GM12878 (cell line): ENCODE data around the gene PLP2. TPM values are rescaled to one million over a fixed set of nuclear protein-coding genes. Genes with fewer than 3 reads are reported as not detected.
A peak's percentile ranks its signal among the peaks of the same experiment; 100 is the strongest.

Experiments
- NBN ChIP-seq: fragments of 450-650 bp; IDR thresholded peaks from 2 replicates; pipeline ENCODE4 v1.6.1; 2016
- NFYA ChIP-seq: IDR thresholded peaks from 2 replicates; pipeline ENCODE4 v1.6.1; 2011; ENCODE audit warnings: low read depth, mild to moderate bottlenecking, low read length, improper control_type of control experiment, borderline replicate concordance
- NR2F1 ChIP-seq: fragments of 450-650 bp; conservative IDR thresholded peaks from 2 replicates; pipeline ENCODE4 v1.6.1; 2017; ENCODE audit warnings: mild to moderate bottlenecking
- RAD21 ChIP-seq: IDR thresholded peaks from 2 replicates; pipeline ENCODE4 v1.6.1; 2011; ENCODE audit warnings: mild to moderate bottlenecking, low read depth, low read length, moderate library complexity; ENCODE audit not compliant: insufficient read depth
- SIN3A ChIP-seq: IDR thresholded peaks from 2 replicates; pipeline ENCODE4 v1.6.1; 2012; ENCODE audit warnings: low read depth, low read length, improper control_type of control experiment
- SPI1 ChIP-seq: IDR thresholded peaks from 2 replicates; pipeline ENCODE4 v1.6.1; 2011; ENCODE audit warnings: low read depth, mild to moderate bottlenecking, low read length, moderate library complexity, borderline replicate concordance; ENCODE audit not compliant: insufficient read depth
- ZBED1 ChIP-seq: IDR thresholded peaks from 2 replicates; pipeline ENCODE4 v1.6.1; 2016; ENCODE audit warnings: borderline replicate concordance
- ZNF274 ChIP-seq: IDR thresholded peaks from one replicate; pipeline ENCODE4 v1.8.0; 2011; ENCODE audit not compliant: insufficient read length, insufficient read depth
- polyA plus RNA-seq, 11 experiments: library from polyadenylated mRNA; depleted of rRNA in 4 of 11; unstranded in 6 of 11; stranded (reverse) in 5 of 11; fragments of >200 nt; fragmentation: Nextera tagmentation in 4 of 11; fragmentation: Illumina TruSeq in 1 of 11; extraction: Ambion mirVana in 4 of 11; extraction: Trizol in 1 of 11; gene quantifications; 1 replicate in 1 of 11; 2 replicates in 10 of 11; pipeline versions ENCODE4 v1.2.1 to v1.2.3, GENCODE V29; 2011 to 2016; ENCODE audit warnings: inconsistent platforms in 2 of 11, missing spikeins in 2 of 11, low read depth in 1 of 11
- total RNA-seq, 4 experiments: library from RNA; depleted of rRNA in 3 of 4; stranded (reverse); fragments of >200 nt in 3 of 4; fragmentation: Illumina TruSeq in 1 of 4; extraction: Trizol in 1 of 4; gene quantifications; 2 replicates each; pipeline versions ENCODE4 v1.2.1 to v1.2.3, GENCODE V29; 2013 to 2021
- TF ChIP-seq, protein P1 (sequence below): IDR thresholded peaks from 2 replicates; pipeline ENCODE4 v1.6.1; 2012; ENCODE audit warnings: low read depth, low read length, improper control_type of control experiment
- TF ChIP-seq, protein P2 (sequence below): IDR thresholded peaks from 2 replicates; pipeline ENCODE4 v1.6.1; 2011; ENCODE audit warnings: low read depth, mild to moderate bottlenecking, low read length, moderate library complexity, borderline replicate concordance; ENCODE audit errors: extremely low read depth
- TF ChIP-seq, protein P3 (sequence below): fragments of 450-650 bp; IDR thresholded peaks from 2 replicates; pipeline ENCODE4 v1.6.1; 2017; ENCODE audit warnings: antibody characterized with exemption, mild to moderate bottlenecking, moderate library complexity
- TF ChIP-seq, protein P4 (sequence below): fragments of 450-650 bp; IDR thresholded peaks from 2 replicates; pipeline ENCODE4 v1.6.1; 2017; ENCODE audit warnings: mild to moderate bottlenecking, moderate library complexity
- TF ChIP-seq, protein P5 (sequence below): fragments of 450-650 bp; formaldehyde crosslinking; IDR thresholded peaks from 2 replicates; pipeline ENCODE4 v1.4.0; 2020; ENCODE audit warnings: mild to moderate bottlenecking, moderate library complexity
- TF ChIP-seq, protein P6 (sequence below): fragments of 450-650 bp; IDR thresholded peaks from 2 replicates; pipeline ENCODE4 v1.6.1; 2017; ENCODE audit warnings: low read depth, mild to moderate bottlenecking, moderate library complexity

Gene PLP2
- total and polyA plus RNA-seq, 10 of the 15 experiments (the other 5 are each of a cell fraction or from before 2014, with no cell fraction given): 56.6 to 177 (median 99.3) TPM

DNA sequence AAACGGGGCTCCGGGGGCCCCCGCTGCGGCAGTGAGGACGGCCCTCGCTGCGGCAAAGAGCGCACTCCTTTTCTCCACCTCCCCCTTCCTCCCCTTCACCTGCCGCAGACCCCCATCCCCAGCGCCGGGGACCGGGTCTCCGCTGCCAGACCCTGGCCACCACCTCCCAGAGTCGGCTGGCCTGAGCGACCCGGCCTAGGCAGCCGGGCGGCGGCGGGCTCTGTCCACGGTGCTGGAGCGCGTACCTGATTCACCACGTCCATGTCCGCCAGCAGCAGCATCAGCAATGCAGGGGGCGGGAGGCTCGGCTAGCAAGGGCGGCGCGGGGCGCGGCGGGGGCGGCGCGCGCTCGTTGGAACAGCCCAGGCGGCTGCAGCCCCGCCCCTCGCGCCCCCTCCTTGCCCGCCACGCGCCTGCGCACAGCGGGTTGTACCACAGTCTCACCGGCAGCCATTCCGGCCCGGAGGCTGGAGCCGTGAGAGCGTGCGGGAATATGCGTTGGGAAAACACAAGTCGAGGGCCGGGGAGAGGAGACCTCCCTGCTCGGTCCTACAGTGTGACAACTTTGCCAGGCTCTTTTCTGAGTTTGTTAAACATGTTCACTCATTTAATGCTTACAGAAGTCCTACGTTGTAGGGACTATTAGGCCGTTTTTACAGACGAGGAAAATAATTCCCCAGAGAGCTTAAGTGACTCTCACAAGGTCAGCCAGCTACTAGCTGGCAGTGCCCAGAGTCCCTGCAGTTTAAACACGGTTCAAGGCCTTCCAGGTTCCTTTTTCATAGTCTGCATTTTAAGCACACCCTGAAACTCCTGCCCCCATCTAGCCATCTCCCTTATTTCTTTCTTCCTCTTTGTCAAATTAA, 28.4 kb downstream of the PLP2 start, which contains the start of gene SYP (continued):
- TF ChIP-seq, protein P1, sequence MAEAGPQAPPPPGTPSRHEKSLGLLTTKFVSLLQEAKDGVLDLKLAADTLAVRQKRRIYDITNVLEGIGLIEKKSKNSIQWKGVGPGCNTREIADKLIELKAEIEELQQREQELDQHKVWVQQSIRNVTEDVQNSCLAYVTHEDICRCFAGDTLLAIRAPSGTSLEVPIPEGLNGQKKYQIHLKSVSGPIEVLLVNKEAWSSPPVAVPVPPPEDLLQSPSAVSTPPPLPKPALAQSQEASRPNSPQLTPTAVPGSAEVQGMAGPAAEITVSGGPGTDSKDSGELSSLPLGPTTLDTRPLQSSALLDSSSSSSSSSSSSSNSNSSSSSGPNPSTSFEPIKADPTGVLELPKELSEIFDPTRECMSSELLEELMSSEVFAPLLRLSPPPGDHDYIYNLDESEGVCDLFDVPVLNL: no peak
- TF ChIP-seq, protein P2, sequence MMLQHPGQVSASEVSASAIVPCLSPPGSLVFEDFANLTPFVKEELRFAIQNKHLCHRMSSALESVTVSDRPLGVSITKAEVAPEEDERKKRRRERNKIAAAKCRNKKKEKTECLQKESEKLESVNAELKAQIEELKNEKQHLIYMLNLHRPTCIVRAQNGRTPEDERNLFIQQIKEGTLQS: no peak
- TF ChIP-seq ZBED1: no peak
- no peak for TF ChIP-seq NBN
- no peak for TF ChIP-seq RAD21
- TF ChIP-seq NFYA: no peak
- TF ChIP-seq, protein P3, sequence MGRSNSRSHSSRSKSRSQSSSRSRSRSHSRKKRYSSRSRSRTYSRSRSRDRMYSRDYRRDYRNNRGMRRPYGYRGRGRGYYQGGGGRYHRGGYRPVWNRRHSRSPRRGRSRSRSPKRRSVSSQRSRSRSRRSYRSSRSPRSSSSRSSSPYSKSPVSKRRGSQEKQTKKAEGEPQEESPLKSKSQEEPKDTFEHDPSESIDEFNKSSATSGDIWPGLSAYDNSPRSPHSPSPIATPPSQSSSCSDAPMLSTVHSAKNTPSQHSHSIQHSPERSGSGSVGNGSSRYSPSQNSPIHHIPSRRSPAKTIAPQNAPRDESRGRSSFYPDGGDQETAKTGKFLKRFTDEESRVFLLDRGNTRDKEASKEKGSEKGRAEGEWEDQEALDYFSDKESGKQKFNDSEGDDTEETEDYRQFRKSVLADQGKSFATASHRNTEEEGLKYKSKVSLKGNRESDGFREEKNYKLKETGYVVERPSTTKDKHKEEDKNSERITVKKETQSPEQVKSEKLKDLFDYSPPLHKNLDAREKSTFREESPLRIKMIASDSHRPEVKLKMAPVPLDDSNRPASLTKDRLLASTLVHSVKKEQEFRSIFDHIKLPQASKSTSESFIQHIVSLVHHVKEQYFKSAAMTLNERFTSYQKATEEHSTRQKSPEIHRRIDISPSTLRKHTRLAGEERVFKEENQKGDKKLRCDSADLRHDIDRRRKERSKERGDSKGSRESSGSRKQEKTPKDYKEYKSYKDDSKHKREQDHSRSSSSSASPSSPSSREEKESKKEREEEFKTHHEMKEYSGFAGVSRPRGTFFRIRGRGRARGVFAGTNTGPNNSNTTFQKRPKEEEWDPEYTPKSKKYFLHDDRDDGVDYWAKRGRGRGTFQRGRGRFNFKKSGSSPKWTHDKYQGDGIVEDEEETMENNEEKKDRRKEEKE: no peak
- no peak for TF ChIP-seq ZNF274
- TF ChIP-seq, protein P4, sequence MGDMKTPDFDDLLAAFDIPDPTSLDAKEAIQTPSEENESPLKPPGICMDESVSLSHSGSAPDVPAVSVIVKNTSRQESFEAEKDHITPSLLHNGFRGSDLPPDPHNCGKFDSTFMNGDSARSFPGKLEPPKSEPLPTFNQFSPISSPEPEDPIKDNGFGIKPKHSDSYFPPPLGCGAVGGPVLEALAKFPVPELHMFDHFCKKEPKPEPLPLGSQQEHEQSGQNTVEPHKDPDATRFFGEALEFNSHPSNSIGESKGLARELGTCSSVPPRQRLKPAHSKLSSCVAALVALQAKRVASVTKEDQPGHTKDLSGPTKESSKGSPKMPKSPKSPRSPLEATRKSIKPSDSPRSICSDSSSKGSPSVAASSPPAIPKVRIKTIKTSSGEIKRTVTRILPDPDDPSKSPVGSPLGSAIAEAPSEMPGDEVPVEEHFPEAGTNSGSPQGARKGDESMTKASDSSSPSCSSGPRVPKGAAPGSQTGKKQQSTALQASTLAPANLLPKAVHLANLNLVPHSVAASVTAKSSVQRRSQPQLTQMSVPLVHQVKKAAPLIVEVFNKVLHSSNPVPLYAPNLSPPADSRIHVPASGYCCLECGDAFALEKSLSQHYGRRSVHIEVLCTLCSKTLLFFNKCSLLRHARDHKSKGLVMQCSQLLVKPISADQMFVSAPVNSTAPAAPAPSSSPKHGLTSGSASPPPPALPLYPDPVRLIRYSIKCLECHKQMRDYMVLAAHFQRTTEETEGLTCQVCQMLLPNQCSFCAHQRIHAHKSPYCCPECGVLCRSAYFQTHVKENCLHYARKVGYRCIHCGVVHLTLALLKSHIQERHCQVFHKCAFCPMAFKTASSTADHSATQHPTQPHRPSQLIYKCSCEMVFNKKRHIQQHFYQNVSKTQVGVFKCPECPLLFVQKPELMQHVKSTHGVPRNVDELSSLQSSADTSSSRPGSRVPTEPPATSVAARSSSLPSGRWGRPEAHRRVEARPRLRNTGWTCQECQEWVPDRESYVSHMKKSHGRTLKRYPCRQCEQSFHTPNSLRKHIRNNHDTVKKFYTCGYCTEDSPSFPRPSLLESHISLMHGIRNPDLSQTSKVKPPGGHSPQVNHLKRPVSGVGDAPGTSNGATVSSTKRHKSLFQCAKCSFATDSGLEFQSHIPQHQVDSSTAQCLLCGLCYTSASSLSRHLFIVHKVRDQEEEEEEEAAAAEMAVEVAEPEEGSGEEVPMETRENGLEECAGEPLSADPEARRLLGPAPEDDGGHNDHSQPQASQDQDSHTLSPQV: no peak
- TF ChIP-seq, protein P5, sequence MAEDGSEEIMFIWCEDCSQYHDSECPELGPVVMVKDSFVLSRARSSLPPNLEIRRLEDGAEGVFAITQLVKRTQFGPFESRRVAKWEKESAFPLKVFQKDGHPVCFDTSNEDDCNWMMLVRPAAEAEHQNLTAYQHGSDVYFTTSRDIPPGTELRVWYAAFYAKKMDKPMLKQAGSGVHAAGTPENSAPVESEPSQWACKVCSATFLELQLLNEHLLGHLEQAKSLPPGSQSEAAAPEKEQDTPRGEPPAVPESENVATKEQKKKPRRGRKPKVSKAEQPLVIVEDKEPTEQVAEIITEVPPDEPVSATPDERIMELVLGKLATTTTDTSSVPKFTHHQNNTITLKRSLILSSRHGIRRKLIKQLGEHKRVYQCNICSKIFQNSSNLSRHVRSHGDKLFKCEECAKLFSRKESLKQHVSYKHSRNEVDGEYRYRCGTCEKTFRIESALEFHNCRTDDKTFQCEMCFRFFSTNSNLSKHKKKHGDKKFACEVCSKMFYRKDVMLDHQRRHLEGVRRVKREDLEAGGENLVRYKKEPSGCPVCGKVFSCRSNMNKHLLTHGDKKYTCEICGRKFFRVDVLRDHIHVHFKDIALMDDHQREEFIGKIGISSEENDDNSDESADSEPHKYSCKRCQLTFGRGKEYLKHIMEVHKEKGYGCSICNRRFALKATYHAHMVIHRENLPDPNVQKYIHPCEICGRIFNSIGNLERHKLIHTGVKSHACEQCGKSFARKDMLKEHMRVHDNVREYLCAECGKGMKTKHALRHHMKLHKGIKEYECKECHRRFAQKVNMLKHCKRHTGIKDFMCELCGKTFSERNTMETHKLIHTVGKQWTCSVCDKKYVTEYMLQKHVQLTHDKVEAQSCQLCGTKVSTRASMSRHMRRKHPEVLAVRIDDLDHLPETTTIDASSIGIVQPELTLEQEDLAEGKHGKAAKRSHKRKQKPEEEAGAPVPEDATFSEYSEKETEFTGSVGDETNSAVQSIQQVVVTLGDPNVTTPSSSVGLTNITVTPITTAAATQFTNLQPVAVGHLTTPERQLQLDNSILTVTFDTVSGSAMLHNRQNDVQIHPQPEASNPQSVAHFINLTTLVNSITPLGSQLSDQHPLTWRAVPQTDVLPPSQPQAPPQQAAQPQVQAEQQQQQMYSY (CRISPR knock-in tag): no peak
- no peak for TF ChIP-seq SPI1
- TF ChIP-seq, protein P6, sequence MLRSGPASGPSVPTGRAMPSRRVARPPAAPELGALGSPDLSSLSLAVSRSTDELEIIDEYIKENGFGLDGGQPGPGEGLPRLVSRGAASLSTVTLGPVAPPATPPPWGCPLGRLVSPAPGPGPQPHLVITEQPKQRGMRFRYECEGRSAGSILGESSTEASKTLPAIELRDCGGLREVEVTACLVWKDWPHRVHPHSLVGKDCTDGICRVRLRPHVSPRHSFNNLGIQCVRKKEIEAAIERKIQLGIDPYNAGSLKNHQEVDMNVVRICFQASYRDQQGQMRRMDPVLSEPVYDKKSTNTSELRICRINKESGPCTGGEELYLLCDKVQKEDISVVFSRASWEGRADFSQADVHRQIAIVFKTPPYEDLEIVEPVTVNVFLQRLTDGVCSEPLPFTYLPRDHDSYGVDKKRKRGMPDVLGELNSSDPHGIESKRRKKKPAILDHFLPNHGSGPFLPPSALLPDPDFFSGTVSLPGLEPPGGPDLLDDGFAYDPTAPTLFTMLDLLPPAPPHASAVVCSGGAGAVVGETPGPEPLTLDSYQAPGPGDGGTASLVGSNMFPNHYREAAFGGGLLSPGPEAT: no peak
- peak; percentile 53; the same call in 1 of the 2 replicates for TF ChIP-seq SIN3A
- TF ChIP-seq NR2F1: 0 out of 2 replicates have a peak, but pooled peaks have one; percentile 43
